Ramos (cell line): ENCODE data around the gene AMN.
"Not testable (repeated sequence)": the region's sequence is repeated elsewhere in the genome, so short reads cannot be mapped to it uniquely, and the experiment has no call there.

Experiments used
- in situ Hi-C: fragments of 300-500 bp; cut with MboI; formaldehyde crosslinking; loops from one replicate; pipeline ENCODE4 v1.14.3; 2022; ENCODE audit warnings: low sequenced_read_pairs; ENCODE audit not compliant: unreplicated experiment

AMN gene

DNA sequence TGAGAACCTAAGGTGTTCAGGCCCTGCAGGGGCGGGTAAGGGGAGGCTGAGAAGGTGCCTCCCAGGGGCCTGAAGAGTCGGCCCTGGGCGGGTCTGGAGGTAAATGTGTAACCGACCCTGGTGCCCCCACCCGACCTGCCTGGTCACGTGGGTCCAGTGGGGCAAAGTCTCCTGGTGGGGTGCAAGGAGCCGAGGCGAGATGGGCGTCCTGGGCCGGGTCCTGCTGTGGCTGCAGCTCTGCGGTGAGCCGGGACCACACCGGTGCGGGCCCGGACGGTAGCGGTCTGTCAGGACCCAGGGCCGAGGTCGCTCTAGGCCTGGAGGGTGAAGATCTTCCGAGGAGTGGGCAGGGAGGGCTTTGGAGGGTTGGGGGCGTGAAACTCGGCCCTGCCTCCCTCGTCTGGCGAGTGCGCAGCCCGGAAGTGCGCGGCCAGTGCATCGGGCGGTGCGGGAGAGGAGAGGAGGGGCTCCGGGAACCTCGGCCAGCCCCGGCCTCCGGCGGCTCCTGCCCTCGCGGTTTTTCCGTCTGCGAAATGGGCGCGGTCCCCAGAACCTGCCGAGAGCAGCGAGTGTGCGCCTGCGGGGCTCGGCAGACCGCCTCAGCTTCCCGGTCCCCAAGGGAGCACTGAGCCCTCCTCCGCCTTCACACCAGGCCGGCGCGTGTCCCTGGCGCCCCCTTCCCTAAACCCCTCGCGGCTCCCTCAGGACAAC, at the start of gene AMN:
Gene AMN (plus strand): TSS at position 174 of the 711 bp plus-strand sequence. CDS start 26 bp downstream, at position 200.
- in situ Hi-C loops: no loop called here

- in situ Hi-C loops: no loop called here
These were observed 49.3 kb upstream of the AMN start for GRCh38 chr14:102873131-102873530.

DNA sequence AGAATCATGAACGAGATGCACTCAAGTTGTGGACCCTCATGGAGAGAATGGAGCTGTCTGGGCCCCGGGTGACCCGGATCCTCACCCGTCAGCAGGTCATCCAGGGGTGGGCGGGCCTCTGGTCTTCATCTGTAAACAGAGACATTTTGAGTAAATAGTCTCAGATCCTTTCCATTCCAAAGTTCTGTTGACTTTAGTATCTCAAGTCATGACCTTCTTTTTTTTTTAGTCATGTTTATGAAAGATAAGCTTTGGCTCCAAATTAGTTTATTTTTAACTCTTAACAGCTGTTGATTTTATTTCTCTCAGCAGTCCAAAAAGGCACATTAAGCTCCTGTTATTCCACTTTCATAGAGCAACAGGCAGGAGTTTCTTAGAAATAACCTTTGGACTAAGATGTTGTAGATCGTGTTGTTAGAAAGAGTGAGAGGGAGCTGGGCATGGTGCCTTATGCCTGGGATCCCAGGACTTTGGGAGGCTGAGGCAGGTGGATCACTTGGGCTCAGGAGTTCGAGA, 48.9 kb upstream of the AMN start:
- in situ Hi-C loops: no loop called here

DNA sequence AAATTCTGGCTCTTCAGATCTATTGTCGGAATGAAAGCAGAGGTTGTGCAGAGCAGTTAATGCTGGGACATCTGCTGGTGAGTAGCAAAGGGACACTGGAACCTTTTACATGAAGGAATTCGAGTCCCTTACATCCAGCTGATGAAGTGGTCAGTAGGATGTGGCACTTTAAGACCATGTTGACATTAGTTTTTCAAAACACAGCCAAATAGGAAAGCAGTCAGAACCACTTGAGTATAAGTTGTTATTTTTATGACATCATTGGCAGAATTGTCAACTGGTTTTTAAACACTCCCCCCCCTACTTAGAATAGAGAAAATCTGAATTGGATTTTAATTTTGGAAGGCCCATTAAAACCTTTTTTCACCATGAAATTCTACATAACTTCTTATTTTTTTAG, 46.8 kb upstream of the AMN start:
- in situ Hi-C loops: no loop called here

- in situ Hi-C loops: not testable (repeated sequence)
These were observed 45.0 kb upstream of the AMN start for GRCh38 chr14:102877511-102877910.

DNA sequence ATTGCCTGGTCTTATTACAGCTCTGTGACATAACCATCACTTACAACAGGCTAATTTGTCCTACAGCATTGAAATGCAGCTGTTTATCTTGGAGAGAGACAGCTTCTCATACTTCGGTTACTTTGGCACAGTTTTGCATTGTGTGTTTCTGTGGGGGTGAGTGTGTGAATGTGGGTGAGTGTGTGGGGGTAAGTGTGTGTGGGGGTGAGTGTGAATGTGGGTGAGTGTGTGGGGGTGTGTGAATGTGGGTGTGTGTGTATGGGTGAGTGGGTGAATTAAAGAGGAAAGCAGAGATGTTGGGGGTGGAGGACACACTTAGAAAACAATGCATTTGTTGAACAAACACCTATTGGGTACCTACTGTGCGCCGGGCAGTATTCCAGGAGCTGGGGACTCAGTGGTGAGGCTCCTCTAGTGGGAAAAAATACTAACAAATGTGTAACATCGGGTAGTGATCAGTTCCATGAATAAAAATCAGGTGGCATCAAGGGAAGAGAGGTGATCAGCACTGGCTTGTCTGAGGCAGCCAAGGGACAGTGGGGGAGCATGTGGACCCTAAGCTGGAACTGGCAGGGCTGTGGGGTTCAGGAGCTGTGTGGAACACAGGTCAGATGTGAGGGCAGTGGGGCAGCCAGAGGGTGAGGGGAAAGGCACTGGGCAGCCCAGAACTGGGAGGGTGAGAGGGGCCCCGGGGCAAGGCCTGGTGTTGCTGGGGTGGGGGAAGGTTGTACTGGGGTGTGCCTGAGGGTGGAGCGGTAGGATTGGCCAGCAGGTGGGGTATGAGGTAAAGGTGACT, 44.1 kb upstream of the AMN start:
- in situ Hi-C loops: no loop called here

- in situ Hi-C loops: no loop called here
These were observed 43.4 kb upstream of the AMN start for GRCh38 chr14:102878970-102879460.

- in situ Hi-C loops: no loop called here
These were observed 40.1 kb upstream of the AMN start for GRCh38 chr14:102882226-102882906.

GRCh38 chr14:102883089-102883541, 39.3 kb upstream of the AMN start:
- in situ Hi-C loops: no loop called here

DNA sequence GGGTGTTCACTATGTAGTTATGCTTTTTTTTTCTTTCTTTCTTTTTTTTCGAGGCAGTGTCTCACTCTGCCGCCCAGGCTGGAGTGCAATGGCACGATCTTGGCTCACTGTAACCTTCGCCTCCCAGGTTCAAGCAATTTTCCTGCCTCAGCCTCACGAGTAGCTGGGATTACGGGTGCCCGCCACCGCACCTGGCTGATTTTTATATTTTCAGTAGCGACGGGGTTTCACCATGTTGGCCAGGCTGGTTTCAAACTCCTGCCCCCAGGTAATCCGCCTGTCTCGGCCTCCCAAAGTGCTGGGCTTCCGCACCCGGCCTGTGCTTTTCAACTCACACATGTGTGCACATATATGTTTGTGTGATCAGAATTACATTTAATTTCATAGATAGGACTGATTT, 38.9 kb upstream of the AMN start:
- in situ Hi-C loops: no loop called here

DNA sequence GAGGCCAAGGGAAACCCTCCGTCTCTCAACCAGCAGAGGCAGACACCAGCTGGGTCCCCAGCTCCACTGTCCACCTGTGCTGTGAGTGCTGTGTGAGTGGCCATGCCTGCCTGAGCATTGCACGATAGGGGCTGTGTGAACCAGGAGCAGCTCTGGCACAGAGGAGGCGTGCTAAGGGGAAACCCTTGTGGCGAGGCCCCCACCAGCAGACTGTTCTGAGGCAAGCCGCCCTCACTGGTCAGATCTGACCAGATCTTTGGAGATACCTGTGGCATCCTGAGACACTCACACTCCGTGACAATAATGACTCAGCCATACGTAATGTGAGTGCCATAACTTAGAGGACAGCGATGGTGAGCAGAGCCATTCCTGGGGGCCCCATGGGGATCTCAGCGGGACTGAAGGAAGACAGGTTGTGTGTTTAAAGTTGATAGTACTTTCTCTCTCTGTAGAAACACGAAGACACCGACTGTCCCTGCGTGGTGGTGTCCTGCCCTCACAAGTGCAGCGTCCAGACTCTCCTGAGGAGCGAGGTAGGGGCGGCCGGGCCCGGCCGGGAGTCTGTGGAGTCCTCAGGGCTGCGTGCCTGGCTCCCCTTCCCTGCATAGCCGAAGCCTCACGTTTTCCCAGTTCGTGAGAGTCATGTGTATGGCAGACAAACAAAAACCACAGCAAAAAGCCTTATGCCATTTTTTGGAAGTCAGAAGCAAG, 36.6 kb upstream of the AMN start:
- in situ Hi-C loops: no loop called here

- in situ Hi-C loops: no loop called here
These were observed 33.7 kb upstream of the AMN start for GRCh38 chr14:102888748-102889147.

DNA sequence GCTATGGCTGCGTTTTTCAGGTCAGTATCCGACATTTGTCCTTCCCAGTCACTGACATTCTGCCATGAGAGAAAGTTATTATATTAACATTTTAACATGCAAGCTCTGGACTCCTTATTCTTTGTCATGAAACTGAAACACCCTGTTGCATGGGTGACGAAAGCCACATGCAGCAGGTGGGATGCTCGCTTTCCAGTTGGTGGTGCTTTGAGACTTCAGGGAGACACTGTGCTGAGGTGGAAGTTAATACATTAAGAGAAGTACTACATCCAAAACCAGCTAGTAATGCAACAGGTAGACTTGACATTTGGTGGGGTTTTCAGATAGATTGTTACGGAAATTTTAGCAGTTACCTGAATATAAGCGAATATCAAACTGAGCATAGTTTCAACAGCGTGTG, 32.8 kb upstream of the AMN start:
- in situ Hi-C loops: no loop called here

- in situ Hi-C loops: no loop called here
These were observed 31.4 kb upstream of the AMN start for GRCh38 chr14:102891111-102891510.

GRCh38 chr14:102891556-102891955, 30.9 kb upstream of the AMN start:
- in situ Hi-C loops: no loop called here

- in situ Hi-C loops: no loop called here
These were observed 29.8 kb upstream of the AMN start for GRCh38 chr14:102892651-102893050.

- in situ Hi-C loops: no loop called here
These were observed 29.0 kb upstream of the AMN start for GRCh38 chr14:102893452-102893851.

DNA sequence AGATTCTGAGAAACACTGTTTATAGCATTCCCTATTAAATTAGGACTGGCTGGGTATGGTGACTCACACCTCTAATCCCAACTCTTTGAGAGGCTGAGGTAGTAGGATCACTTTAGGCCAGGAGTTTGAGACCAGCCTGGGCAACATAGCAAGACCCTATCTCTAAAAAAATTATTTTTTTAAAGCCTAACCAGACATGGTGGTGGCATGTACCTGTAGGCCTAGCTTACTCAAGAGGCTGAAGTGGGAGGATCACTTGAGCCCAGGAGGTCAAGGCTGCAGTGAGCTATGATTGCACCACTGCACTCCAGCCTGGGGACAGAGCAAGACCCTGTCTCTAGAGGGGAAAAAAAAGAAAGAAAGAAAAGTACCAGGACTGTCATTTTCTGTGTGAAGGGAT, 25.7 kb upstream of the AMN start:
- in situ Hi-C loops: not testable (repeated sequence)

DNA sequence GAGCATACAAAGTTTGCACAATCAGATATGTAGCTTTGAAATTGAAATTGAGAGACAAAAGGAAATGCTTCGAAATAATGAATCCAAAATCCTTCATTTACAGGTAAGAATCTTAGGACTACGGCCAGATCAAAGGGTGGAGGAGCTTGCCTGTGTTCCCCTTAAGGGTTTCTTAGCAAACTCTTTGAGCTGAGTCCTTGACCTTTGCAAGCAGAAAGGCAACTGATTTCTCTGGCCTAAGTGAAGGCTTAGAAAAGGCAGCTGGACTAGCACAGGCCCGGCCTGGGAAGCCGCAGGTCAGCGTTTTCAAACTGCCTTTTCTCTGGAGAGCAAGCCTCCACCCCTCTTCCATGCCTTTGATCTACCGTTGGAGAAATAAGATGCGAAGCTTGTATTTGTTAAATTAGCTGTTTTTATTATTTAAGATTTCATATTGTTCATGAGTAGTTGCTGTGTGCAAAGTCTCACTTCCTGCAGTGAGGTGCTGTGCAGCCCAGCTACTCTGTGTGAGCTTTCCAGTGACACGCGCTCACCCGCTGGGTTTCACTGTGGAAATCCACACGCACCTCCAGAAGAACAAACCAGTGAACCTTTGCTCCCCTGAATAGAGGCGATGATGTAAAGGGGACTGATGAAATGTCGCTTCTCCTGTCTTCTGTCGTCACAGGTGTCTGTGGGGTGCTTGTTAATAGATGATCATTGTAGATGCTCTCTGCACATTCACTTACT, 25.0 kb upstream of the AMN start:
- in situ Hi-C loops: no loop called here
